Activated B cell treated with CpG ODN at 0.5 μM for 24 hours (primary cell): Measurements from ENCODE around the gene CDK8. TPM values are rescaled to one million over a fixed set of nuclear protein-coding genes. Genes with fewer than 3 reads are reported as not detected.
"Not testable (repeated sequence)": the region's sequence is repeated elsewhere in the genome, so short reads cannot be mapped to it uniquely, and the experiment has no call there.

ENCODE experiments used
- ATAC-seq: fragments of 200-7000 bp; cut with Tn5 transposase; one replicate; pipeline ENCODE4 v1.10.0; 2021; ENCODE audit warnings: low read depth, mild to moderate bottlenecking, moderate library complexity
- CTCF ChIA-PET: fragments of 350-600 bp; sonication (Branson Sonifier 250); formaldehyde crosslinking; loops from one replicate; lab custom pipeline; 2021; ENCODE audit warnings: antibody characterized with exemption; lab: Charles Lee
- POLR2A ChIA-PET: fragments of 350-600 bp; sonication (Branson Sonifier 250); formaldehyde crosslinking; loops from one replicate; lab custom pipeline; 2021; ENCODE audit warnings: antibody characterized with exemption; lab: Charles Lee
- DNase-seq: peaks from one replicate; pipeline ENCODE4 v3.0.0; 2022
- H3K27ac Mint-ChIP-seq: one replicate; pipeline ENCODE4 v1.8.0; 2020; ENCODE audit warnings: mixed read lengths
- H3K27me3 Mint-ChIP-seq: one replicate; pipeline ENCODE4 v1.8.0; 2021; ENCODE audit warnings: mixed read lengths
- H3K36me3 Mint-ChIP-seq: one replicate; pipeline ENCODE4 v1.8.0; 2021; ENCODE audit warnings: low read depth, mixed read lengths
- H3K4me1 Mint-ChIP-seq: one replicate; pipeline ENCODE4 v1.8.0; 2021; ENCODE audit warnings: mixed read lengths
- H3K4me3 Mint-ChIP-seq: one replicate; pipeline ENCODE4 v1.8.0; 2020; ENCODE audit warnings: mild to moderate bottlenecking, mixed read lengths
- H3K9me3 Mint-ChIP-seq: one replicate; pipeline ENCODE4 v1.8.0; 2020; ENCODE audit warnings: mixed read lengths
- CTCF ChIP-seq: fragments of 200-600 bp; IDR thresholded peaks from one replicate; pipeline ENCODE4 v1.8.0; 2022; ENCODE audit warnings: antibody characterized with exemption, mild to moderate bottlenecking
- intact Hi-C: fragments of 100-400 bp; cut with micrococcal nuclease; formaldehyde crosslinking; loops from one replicate; pipeline ENCODE4 v1.15.1; 2024
- total RNA-seq: library from RNA; stranded (reverse); gene quantifications from 2 replicates; pipeline ENCODE4 v1.2.3, GENCODE V29; 2022

The CDK8 gene
- total RNA-seq, 1 donor from 2014 or later = 12.8 TPM

- POLR2A ChIA-PET = no interaction called here
- TF ChIP-seq CTCF = no peak
- H3K9me3 Mint-ChIP-seq = no peaks in the 10 kb centered on the region
- H3K27ac Mint-ChIP-seq = no peak overlapping the region
- H3K27me3 Mint-ChIP-seq = no peaks in the 10 kb centered on the region
- DNase-seq (no peak), ATAC-seq (no peak)
- intact Hi-C loops = no loop called here
- H3K4me1 Mint-ChIP-seq = no peaks in the 10 kb centered on the region
- H3K4me3 Mint-ChIP-seq = no peak overlapping the region
- CTCF ChIA-PET = no interaction called here
- H3K36me3 Mint-ChIP-seq = no peaks in the 10 kb centered on the region
These were observed 6.3 kb upstream of the CDK8 start for GRCh38 chr13:26247608-26248007.

GRCh38 chr13:26249551-26249950, 4.4 kb upstream of the CDK8 start:
- ChIA-PET CTCF (interaction anchor here (1.3 kb wide), 1 partner anchor 65 kb away, joined by 4 read pairs; no protein-coding TSS in a partner anchor), POLR2A (no interaction called here)
- Mint-ChIP-seq H3K27me3 (no peaks in the 10 kb centered on the region), H3K4me1 (peaks cover 5% of the 10 kb centered on the region), H3K9me3 (no peaks in the 10 kb centered on the region), H3K36me3 (peaks cover 5% of the 10 kb centered on the region), H3K4me3 (no peak overlapping the region), H3K27ac (no peak overlapping the region)
- DNase-seq (no peak), ATAC-seq (no peak)
- intact Hi-C loops = no loop called here
- TF ChIP-seq CTCF = no peak

- intact Hi-C loops = loop anchor here (5.0 to 10.0 kb wide), 4 partner anchors 230 to 1203 kb away; partner anchors contain the start of genes MTIF3, MTMR6 and NUP58
- DNase-seq, ATAC-seq, H3K9me3 Mint-ChIP-seq, H3K4me3 Mint-ChIP-seq, H3K27ac Mint-ChIP-seq, H3K36me3 Mint-ChIP-seq, H3K27me3 Mint-ChIP-seq, CTCF ChIA-PET: not testable (repeated sequence)
- peaks cover 26% of the 10 kb centered on the region for H3K4me1 Mint-ChIP-seq
- POLR2A ChIA-PET = interaction anchor here (0.7 kb wide), 1 partner anchor 1365 kb away, joined by 5 read pairs; no protein-coding TSS in a partner anchor
These were observed 1.9 kb upstream of the CDK8 start for GRCh38 chr13:26252006-26252405.

GRCh38 chr13:26253262-26253786, 605 bp upstream of the CDK8 start:
- H3K27me3 Mint-ChIP-seq = no peaks in the 10 kb centered on the region
- peak overlapping the region; percentile 88 for H3K27ac Mint-ChIP-seq
- peaks cover 7% of the 10 kb centered on the region for H3K36me3 Mint-ChIP-seq
- H3K9me3 Mint-ChIP-seq = no peaks in the 10 kb centered on the region
- peaks cover 35% of the 10 kb centered on the region for H3K4me1 Mint-ChIP-seq
- DNase-seq (no peak), ATAC-seq (no peak)
- TF ChIP-seq CTCF = no peak
- H3K4me3 Mint-ChIP-seq = peak overlapping the region; percentile 92
- POLR2A ChIA-PET = interaction anchor here (1.3 to 3.2 kb wide), 2 partner anchors 31 to 68 kb away, joined by 6 to 15 read pairs; partner anchors contain the start of gene RNF6
- intact Hi-C loops = loop anchor here (5.0 to 10.0 kb wide), 4 partner anchors 229 to 1201 kb away; partner anchors contain the start of genes MTIF3, MTMR6 and NUP58
- CTCF ChIA-PET = no interaction called here

- intact Hi-C loops = loop anchor here (1.0 to 10.0 kb wide), 7 partner anchors 32 to 1332 kb away; partner anchors contain the start of genes MTIF3, MTMR6, NUP58 and RNF6
- no peak for TF ChIP-seq CTCF
- Mint-ChIP-seq H3K4me3 (peak overlapping the region; percentile 92), H3K9me3 (no peaks in the 10 kb centered on the region), H3K27ac (peak overlapping the region; percentile 79), H3K36me3 (peaks cover 7% of the 10 kb centered on the region), H3K27me3 (no peaks in the 10 kb centered on the region), H3K4me1 (peaks cover 36% of the 10 kb centered on the region)
- ChIA-PET CTCF (interaction anchor here (2.0 kb wide), 1 partner anchor 69 kb away, joined by 4 read pairs; no protein-coding TSS in a partner anchor), POLR2A (interaction anchor here (3.2 to 3.7 kb wide), 2 partner anchors 32 to 69 kb away, joined by 15 to 18 read pairs; partner anchors contain the start of gene RNF6)
- DNase-seq (peak; percentile 45), ATAC-seq (peak; percentile 18)
These were observed 718 bp downstream of the CDK8 start for GRCh38 chr13:26254583-26255111.
